Mesothelial cell of epicardium (in vitro differentiated cells): ENCODE data around the gene RAB38. TPM values are rescaled to one million over a fixed set of nuclear protein-coding genes. Genes with fewer than 3 reads are reported as not detected.

Experiments
- DNase-seq, 2 experiments: peaks; one replicate each; pipeline ENCODE4 v3.0.0; 2021; ENCODE audit warnings: low spot score in 2 of 2; ENCODE audit not compliant: unreplicated experiment in 2 of 2
- H3K27ac Mint-ChIP-seq: 2 replicates; pipeline ENCODE4 v1.8.0; 2021; ENCODE audit warnings: mixed read lengths
- H3K27me3 Mint-ChIP-seq: 2 replicates; pipeline ENCODE4 v1.8.0; 2021; ENCODE audit warnings: low read depth, mixed read lengths
- H3K36me3 Mint-ChIP-seq: 2 replicates; pipeline ENCODE4 v1.8.0; 2021; ENCODE audit warnings: mixed read lengths
- H3K4me1 Mint-ChIP-seq: 2 replicates; pipeline ENCODE4 v1.8.0; 2021; ENCODE audit warnings: mixed read lengths
- H3K4me3 Mint-ChIP-seq: 2 replicates; pipeline ENCODE4 v1.8.0; 2021; ENCODE audit warnings: mild to moderate bottlenecking, moderate library complexity, mixed read lengths
- H3K9me3 Mint-ChIP-seq: 2 replicates; pipeline ENCODE4 v1.8.0; 2021; ENCODE audit warnings: mixed read lengths
- total RNA-seq: library from RNA; stranded (reverse); gene quantifications from 3 replicates; pipeline ENCODE4 v1.2.1, GENCODE V29; 2021
- TF ChIP-seq, protein P1 (sequence below): fragments of 200-600 bp; sonication (generic); IDR thresholded peaks from one replicate; pipeline ENCODE4 v1.5.0; 2021; ENCODE audit warnings: antibody characterized with exemption; ENCODE audit not compliant: unreplicated experiment

The RAB38 gene
- total RNA-seq, 1 donor from 2014 or later: 44.3 TPM

GRCh38 chr11:88105951-88106350 is 69.3 kb downstream of the RAB38 start:
- Mint-ChIP-seq H3K9me3 (peaks cover 28% of the 10 kb centered on the region), H3K4me3 (no peak overlapping the region), H3K4me1 (peaks cover 33% of the 10 kb centered on the region), H3K27ac (peak overlapping the region; percentile 67), H3K27me3 (no peaks in the 10 kb centered on the region), H3K36me3 (peaks cover 35% of the 10 kb centered on the region)
- no peak for DNase-seq
- TF ChIP-seq, protein P1, sequence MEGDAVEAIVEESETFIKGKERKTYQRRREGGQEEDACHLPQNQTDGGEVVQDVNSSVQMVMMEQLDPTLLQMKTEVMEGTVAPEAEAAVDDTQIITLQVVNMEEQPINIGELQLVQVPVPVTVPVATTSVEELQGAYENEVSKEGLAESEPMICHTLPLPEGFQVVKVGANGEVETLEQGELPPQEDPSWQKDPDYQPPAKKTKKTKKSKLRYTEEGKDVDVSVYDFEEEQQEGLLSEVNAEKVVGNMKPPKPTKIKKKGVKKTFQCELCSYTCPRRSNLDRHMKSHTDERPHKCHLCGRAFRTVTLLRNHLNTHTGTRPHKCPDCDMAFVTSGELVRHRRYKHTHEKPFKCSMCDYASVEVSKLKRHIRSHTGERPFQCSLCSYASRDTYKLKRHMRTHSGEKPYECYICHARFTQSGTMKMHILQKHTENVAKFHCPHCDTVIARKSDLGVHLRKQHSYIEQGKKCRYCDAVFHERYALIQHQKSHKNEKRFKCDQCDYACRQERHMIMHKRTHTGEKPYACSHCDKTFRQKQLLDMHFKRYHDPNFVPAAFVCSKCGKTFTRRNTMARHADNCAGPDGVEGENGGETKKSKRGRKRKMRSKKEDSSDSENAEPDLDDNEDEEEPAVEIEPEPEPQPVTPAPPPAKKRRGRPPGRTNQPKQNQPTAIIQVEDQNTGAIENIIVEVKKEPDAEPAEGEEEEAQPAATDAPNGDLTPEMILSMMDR: no peak

- H3K36me3 Mint-ChIP-seq: peaks cover 31% of the 10 kb centered on the region
- H3K4me3 Mint-ChIP-seq: no peak overlapping the region
- TF ChIP-seq, protein P1: no peak
- no peak for DNase-seq
- no peaks in the 10 kb centered on the region for H3K27me3 Mint-ChIP-seq
- peak overlapping the region; percentile 73 for H3K27ac Mint-ChIP-seq
- peaks cover 37% of the 10 kb centered on the region for H3K4me1 Mint-ChIP-seq
- peaks cover 26% of the 10 kb centered on the region for H3K9me3 Mint-ChIP-seq
Measured at GRCh38 chr11:88105526-88105925, 69.7 kb downstream of the RAB38 start.

- no peak for DNase-seq
- H3K4me3 Mint-ChIP-seq: no peak overlapping the region
- peaks cover 22% of the 10 kb centered on the region for H3K36me3 Mint-ChIP-seq
- H3K9me3 Mint-ChIP-seq: peaks cover 20% of the 10 kb centered on the region
- H3K27ac Mint-ChIP-seq: peak overlapping the region; percentile 20
- H3K27me3 Mint-ChIP-seq: no peaks in the 10 kb centered on the region
- TF ChIP-seq, protein P1: no peak
- peaks cover 45% of the 10 kb centered on the region for H3K4me1 Mint-ChIP-seq
Measured at GRCh38 chr11:88104408-88104807, 70.8 kb downstream of the RAB38 start.

- H3K36me3 Mint-ChIP-seq: peaks cover 14% of the 10 kb centered on the region
- TF ChIP-seq, protein P1: no peak
- H3K9me3 Mint-ChIP-seq: peaks cover 12% of the 10 kb centered on the region
- H3K4me3 Mint-ChIP-seq: no peak overlapping the region
- H3K27ac Mint-ChIP-seq: no peak overlapping the region
- H3K27me3 Mint-ChIP-seq: no peaks in the 10 kb centered on the region
- no peak for DNase-seq
- H3K4me1 Mint-ChIP-seq: peaks cover 50% of the 10 kb centered on the region
Measured at GRCh38 chr11:88103337-88104206, 71.7 kb downstream of the RAB38 start.

GRCh38 chr11:88102598-88102934 is 72.7 kb downstream of the RAB38 start:
- H3K9me3 Mint-ChIP-seq: peaks cover 2% of the 10 kb centered on the region
- TF ChIP-seq, protein P1: no peak
- peaks cover 4% of the 10 kb centered on the region for H3K36me3 Mint-ChIP-seq
- no peaks in the 10 kb centered on the region for H3K27me3 Mint-ChIP-seq
- H3K27ac Mint-ChIP-seq: peak overlapping the region; percentile 2
- no peak for DNase-seq
- H3K4me3 Mint-ChIP-seq: no peak overlapping the region
- H3K4me1 Mint-ChIP-seq: peaks cover 58% of the 10 kb centered on the region
